ENCODE data around the gene SINHCAF.
"Not testable (repeated sequence)": the region's sequence is repeated elsewhere in the genome, so short reads cannot be mapped to it uniquely, and the experiment has no call there.

Gene SINHCAF

DNA sequence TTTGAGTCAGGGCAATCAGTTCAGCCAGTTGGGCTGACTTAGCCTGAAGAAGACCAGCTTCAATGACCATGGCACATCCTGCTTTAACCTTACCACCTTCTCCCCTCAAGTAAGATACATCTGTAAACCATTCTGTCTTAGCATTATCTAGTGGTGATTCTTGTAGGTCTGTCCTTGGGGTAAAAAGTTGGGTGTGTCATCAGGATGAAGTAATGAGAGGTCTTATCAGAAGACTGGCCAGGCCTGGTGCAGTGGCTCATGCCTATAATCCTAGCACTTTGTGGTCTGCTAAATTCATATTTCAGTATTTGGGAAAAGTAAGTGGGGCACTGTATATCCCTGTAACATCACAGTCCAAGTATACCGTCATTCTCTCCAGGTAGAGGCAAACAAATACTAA, 19.1 kb downstream of the SINHCAF start:
- DNase-seq, result no peak

DNA sequence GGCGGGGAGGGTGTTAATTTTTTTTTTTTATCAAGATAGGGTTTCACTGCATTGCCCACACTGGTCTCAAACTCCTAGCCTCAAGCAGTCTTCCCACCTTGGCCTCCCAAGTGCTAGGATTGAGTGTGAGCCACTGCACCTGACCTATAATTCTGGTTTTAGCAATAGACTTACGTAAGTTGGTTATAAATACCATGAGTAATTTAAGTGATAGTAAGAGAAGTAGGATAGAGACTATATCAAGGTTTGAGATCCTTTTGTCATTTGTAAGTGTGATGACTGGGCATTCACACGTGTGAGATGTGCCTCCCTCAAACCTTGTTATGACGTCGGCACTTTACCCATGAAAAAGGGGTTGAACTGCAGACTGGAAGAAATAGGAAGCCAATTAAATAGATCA, 22.5 kb downstream of the SINHCAF start:
- DNase-seq, result no peak

DNA sequence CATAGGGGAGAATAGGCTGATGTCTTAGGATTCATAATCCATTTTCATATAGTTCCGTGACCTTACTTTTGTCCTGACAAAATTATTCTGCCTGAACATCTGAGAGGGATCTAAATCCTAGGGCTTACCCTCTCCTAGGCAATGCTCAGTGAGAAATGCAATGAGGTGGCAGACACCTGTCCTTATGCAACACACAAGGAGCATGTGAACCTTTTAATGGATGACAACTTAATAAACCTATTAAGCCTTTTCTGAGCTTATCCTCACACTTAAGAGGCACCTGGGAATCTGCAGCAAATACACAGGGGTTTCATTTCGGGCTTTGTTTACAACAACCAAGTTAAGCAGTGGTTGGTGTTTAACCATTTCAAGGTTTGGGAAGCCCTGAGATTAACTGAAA, 24.6 kb downstream of the SINHCAF start:
- DNase-seq, result no peak

DNA sequence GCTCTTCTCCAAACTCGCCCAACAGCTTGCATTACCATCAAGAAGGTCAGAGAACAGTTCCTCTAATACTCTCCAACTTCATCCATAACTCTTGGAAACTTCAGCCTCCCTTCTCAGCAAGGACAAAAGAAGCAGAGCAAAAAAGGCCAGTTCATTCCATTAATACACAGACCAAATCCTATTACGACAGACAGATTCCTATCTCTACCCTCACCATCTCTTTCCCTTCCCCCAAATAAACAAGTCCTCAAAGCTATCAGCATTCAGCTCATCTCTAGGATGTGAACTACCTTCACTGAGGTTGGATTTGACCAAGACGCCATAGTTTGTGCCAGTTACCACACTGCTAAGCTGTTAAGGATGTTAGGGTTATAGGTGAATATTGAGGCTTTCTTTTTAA, 25.2 kb downstream of the SINHCAF start:
- no peak for DNase-seq

DNA sequence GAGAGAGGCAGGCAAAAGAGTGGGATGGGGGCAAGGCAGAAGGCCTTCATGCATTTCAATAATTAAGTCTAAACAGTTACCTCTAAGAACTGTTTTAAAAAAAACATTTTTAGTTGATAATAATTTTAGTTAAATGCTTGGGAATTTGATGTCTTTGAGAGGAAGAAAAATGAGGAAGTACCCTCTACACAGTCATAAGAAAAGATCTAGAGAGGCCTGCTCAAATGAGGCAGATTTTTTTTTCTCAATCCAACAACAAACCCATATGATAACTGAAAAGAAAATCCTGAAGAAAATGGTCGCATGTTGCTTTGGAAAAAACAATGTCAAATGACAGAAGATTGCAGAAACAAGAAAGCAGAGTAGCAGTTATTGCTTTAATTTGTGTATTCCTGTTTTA, 25.6 kb downstream of the SINHCAF start:
- no peak for DNase-seq

DNA sequence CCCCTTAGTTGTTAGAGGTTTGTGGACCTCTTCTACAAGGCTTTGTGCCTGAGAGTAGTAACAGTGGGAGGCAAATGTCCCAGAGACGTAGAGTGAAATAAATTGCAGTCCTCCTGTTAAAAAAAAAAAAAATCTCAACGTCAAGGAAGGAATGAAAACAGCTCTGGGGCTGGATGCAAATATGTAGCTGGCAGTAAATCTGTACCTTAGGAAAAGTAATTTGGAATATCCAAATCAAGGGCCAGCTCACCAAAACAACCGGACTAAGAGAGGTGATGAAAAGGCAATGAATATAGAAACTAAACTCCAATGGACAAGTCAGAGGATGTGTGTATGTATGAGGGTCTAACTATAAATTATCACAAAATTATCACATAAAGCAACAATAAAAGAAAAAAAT, 27.0 kb downstream of the SINHCAF start:
- DNase-seq, result no peak

DNA sequence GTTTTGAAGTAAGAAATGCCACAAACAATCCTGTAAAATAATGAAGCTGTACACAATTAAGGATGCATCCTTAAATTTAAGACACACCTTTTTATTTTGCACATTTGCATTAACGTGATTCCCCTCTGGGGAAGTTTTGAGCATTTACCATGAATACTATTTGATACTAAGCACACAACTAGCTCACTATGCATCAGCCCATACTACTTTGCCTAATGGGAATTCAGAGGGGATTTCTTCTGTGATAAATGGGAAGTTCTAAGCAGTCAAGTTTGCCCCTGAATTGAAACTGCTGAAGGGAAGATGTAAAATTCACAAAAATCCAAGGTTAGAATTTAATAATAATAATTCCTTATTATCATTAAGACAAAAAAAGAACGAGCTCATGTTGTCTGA, 27.4 kb downstream of the SINHCAF start:
- no peak for DNase-seq

DNA sequence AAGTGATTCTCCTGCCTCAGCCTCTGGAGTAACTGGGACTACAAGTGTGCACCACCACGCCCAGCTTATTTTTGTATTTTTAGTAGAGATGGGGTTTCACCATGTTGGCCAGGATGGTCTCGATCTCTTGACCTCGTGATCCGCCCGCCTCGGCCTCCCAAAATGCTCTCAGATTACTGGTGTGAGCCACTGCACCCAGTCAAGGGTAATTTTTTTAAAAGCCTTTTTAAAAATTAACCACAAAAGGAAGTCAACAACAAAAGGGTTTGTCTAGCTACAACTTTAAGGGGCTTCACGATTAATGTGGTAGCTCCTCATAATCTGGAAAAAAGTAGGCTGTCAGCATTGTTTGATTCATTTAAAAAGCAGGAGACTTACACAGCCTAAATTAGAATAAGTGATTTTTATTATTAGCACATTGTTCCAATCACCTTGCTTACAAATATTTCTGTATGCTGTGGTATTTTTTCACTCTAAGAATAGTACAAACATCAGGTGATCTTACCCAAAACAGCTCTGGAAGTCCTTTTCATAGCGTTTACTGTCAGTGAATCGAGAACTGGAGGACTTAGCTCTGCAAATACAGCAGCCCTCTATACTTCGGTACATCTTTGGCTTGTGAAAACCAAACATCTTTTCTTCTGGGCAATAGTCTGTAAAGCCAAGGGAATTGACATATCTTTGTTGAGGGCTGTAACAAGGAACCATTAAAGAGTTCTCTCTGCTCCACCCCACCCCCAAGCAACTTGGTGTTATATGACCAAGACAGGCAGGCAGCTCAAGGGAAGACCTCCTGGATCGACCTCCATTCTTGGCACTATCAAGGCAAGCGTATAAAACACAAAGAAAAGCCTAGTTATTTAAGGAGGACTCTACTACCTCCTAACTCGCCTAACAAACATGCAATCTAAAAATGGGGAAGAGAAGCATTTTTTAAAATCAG, 28.1 kb downstream of the SINHCAF start:
- DNase-seq, result no peak

DNA sequence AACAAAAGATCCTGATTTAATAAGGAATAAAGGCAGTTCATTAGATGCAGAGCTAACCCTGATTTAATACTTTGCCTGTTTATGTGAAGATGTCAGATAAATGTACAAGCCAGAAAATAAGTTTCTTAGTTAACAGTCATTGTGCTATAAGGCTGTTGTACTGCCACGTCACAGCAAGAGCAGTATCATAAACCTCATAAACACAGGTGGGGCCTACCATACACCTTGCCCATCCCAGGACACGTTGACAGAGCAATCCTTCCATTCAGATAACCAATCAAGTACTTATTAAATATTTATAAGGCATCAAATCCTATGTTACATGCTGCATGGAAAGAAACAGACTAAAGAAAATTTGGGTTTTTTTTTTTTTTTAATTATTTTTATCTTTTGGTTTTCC, 36.5 kb downstream of the SINHCAF start:
- DNase-seq, result no peak

DNA sequence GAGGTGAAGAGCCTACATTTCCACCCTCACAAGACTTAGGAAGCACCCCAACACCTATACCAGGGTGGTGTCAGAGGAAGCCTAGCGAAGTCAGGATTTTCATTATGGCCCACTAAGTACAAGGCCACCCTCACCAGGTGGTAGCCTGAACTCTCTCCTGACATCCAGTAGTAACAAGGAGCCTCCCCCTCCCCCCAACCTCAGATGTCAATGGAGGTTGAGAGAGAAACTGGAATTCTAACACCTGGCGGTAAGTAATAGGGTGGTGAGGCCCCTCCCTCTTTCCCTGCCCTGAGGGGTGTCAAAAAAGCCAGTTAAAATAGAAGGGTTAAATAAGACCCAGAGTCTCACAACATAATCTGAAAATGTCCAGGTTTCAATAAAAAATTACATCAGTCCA, 37.6 kb downstream of the SINHCAF start:
- no peak for DNase-seq

DNA sequence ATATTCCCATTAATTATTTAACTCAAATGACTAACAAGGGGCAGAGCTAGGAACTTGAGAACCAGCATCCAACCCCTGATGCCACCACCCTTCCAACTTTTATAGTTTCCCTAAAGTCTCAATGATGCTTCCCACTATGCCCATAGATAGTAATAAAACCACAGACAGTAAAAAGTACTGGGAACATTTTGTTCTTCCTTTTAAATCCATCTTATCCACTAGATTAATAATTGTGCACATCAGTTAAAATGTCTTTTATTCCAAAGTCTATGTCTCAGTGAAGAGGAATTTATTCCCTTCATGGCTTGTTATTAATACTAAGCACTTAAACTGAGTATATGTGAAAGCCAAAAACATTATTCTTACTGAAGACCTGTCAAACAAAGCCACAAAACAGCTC, 45.8 kb downstream of the SINHCAF start:
- no peak for DNase-seq

DNA sequence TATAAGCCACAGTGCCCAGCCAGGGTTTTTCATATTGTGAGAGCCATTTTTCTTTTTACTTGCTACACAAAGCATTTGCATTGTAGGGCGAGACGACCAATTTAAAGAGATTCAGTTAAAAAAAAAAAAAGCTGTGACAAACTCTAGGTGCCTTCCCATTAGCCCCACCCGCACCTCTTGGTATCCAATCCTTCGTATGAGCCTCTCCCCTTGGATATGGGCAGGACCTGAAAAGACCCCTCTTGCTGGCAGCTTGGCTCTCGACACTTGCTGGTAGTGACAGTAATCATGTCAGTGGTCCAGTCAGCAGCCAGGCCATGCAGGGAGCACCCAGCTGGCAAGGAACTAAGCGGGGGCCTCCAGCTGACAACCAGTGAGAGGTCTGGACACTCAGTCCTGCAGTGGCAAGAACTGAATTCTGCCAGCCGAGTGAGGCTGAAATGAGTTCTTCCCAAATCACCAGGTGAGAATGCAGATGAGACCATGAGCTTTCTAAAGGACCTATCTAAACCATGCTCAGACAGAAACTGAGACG, 46.5 kb downstream of the SINHCAF start:
- no peak for DNase-seq

DNA sequence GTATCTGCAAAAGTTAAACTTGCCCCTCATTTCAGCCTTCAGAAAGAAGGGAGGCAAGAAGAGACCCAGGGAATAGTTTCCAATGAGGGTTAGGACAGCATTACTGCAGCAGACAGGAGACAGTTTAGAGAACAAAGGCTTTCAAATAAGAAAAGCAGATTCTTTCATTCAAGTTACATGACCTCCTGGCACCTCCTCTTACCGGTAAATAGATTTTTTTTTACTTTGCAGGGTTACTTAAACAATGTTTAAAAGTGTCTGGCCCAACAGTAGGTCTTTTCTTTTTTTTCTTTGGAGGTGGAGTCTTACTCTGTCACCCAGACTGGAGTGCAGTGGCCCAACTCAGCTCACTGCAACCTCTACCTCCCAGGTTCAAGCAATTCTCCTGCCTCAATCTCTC, 47.1 kb downstream of the SINHCAF start:
- no peak for DNase-seq

DNA sequence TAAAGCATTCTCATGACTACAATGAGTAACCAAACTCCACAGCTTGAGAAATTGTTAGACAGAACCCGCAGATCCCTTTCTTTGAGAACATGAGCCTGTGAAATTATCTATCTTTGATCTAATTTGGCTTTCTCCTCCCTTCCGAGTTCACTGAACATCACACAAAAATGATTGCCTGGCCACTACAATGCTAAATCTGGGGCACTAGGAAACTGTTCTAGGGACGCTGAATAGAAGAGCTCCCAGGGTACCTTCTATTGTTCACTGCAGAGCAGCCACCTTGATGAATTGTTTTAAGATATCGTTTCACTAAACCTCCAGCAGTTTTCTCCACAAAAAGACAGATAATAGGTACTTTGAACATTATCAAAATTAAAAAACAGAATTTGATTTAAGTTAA, 47.5 kb downstream of the SINHCAF start:
- no peak for DNase-seq

DNA sequence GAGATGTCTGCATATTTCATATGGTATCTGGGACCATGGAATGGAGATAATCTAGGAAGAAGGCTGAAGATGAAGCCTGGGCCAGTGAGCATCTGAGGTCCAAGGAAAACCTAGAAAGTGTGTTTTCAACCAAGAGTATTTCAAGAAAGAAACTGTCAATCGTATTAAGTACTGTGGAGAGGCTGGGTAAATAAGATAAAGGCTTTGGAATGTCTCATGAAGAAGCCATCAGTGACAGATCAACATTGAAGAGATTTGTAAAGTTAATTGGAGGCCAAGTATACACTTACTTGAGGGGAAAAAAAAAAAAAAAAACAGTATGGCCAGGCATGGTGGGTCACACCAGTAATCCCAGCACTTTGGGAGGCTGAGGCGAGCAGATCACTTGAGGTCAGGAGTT, 48.9 kb downstream of the SINHCAF start:
- no peak for DNase-seq

DNA sequence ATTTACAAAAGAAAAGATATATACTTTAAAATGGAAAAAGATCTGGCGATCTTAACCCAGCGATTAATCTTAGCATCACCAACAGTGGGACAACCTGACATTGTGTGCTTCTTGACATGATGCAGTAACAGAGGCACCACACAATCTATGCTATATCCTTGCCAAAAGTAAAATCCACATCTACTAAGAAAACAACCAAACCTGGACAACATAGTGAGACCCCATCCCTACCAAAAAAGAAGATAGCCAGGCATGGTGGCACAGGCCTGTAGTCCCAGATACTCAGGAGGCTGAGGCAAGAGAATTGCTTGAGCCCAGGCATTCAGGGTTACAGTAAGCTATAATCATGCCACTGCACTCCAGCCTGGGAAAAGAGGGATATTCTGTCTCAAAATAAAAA, 50.5 kb downstream of the SINHCAF start:
- no peak for DNase-seq

DNA sequence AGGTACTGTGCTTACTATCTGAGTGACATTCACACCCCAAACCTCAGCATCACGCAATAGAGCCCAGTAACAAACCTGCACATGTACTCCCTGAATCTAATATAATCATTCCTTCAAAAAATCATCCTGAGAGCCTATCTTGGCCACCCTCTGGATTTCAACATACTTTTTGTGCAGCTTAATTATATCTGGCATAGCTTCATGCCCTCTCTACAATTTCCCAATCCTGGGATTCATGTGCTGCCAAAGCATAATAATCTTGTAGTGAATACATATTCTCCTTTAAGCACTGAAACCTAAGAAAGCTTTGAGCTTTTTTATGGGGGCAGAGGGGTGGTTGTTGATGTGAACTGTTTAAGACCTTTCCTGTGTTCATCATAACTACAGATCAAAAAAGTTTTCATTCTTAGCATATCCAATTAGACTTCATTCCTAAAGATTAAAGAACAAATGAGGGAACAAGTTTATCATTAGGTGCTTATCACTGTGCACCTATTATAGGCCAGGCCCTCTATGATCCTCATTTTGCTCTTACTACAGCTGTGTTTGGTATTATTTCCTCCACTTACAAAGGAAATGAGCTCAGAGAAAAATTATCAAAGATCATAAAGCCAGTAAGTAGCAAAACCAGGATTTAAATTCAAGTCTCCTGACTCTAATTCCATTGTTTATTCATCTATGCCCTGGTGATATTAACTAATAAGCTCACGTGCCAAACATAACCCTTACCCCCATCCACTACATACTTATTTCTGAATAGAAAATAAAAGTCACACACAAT, 51.2 kb downstream of the SINHCAF start:
- no peak for DNase-seq

DNA sequence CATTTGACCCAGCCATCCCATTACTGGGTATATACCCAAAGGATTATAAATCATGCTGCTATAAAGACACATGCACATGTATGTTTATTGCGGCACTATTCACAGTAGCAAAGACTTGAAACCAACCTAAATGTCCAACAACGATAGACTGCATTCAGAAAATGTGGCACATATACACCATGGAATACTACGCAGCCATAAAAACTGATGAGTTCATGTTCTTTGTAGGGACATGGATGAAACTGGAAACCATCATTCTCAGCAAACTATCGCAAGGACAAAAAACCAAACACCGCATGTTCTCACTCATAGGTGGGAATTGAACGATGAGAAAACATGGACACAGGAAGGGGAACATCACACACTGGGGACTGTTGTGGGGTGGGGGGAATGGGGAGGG, 52.2 kb downstream of the SINHCAF start:
- not testable (repeated sequence) for DNase-seq

DNA sequence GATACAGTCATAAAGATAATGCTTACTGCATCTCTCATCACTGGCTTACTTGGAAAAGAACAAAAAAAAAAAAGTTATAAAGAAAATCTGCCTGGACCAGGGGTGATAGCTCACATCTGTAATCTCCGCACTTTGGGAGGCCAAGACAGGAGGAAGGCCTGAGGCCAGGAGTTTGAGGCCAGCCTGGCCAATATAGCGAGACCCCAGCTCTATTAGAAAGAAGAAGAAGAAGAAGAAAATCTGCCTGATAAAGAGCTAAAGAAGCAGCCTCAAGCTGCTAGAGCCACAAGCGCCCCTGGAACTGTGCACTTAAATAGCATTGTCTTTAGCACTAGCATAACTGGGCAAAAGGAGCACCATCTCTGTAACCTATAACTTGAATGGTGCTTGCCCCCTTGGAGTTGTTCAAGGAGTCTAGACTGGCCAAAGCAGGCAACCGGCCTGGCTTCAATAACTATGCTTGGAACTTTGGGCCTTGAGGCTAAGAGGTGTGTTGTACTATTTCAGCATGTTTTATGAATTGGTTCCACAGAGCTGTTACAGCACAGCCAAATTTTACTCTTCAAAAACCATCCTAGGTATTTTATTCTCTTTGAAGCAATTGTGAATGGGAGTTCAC, 53.2 kb downstream of the SINHCAF start:
- DNase-seq, result no peak

DNA sequence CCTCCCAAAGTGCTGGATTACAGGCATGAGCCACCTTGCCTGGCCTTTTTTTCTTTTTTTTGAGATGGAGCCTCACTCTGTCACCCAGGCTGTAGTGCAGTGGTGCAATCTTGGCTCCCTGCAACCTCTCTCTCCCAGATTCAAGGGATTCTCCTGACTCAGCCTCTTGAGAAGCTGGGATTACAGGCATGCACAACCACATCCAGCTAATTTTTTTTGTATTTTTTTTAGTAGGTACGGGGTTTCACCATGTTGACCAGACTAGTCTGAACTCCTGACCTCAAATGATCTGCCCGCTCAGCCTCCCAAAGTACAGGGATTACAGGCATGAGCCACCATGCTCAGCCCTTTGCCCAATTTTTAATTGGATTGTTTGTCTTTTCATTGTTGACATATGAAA, 58.0 kb downstream of the SINHCAF start:
- no peak for DNase-seq

DNA sequence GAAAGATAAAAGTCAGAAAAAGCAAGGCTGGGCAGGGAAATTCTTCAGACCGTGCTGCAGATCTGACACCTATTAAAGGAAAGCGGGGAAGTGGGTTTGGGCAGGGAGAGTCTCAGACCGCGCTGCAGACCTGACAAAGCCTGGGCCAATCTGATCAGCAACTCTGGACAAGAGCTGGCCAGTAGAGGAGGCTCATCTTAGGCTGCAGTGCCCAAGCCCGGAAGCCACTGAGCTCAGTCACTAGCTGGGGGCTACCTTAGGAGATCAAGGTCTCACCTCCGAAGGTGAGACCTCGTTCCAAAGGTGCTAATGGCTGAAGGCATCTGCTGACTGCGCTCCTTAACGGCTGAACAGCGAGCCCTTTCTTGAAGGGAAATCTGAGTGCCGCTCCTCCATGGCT, 60.2 kb downstream of the SINHCAF start:
- DNase-seq, result no peak

DNA sequence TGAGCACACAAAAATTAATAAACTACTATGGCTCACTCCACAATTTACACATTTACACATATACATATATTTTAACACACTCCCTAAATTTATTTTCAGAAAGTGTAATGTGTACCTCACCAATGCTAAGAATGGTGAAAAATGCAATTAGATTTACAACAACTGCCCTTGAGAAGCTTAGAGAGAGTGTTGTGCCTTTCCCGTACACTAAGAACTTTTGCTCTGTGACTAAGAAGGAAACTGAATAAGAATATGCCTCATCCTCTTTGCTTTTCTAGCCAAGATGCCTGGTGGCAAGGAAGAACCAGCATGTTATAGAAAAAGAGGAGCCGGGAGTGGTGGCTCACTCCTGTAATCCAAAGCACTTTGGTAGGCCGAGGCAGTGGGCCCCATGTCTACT, 62.3 kb downstream of the SINHCAF start:
- DNase-seq, result no peak

DNA sequence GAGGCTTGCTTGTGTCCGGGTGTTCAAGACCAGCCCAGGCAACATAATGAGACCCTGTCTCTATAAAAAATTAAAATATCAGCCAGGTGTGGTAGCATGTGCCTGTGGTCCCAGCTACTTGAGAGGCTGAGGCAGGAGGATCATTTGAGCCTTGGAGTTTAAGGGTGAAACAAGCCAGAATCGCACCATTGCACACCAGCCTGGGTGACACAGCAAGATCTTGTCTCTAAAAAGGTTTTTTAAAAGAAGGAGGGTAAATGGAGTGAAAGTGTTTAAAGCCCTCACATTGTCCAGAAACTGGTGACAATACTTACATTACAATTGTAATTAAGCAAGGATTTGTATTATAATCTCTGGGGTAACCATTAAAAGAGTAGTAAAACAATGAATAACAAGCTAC, 64.2 kb downstream of the SINHCAF start:
- no peak for DNase-seq

DNA sequence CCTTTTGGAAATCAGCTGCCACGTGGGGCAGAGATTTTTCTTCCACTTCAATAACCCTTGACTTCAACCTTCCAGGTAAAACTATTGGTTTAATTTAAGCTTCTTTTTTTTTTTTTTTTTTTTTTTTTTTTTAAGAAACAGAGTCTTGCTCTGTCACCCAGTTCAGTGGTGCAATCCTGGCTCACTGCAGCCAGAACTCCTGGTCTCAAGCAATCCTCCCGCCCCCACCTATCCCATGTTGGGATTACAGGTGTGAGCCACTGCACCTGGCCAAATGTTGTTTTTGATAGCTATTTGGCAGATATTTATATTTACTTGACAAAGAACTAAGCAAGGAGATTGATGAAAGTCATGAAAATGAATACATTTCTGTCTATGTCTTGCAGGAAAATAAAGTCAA, 65.1 kb downstream of the SINHCAF start:
- DNase-seq, result no peak
